ENCODE data around the gene ZFP36.

Gene ZFP36, protein sequence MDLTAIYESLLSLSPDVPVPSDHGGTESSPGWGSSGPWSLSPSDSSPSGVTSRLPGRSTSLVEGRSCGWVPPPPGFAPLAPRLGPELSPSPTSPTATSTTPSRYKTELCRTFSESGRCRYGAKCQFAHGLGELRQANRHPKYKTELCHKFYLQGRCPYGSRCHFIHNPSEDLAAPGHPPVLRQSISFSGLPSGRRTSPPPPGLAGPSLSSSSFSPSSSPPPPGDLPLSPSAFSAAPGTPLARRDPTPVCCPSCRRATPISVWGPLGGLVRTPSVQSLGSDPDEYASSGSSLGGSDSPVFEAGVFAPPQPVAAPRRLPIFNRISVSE

DNA sequence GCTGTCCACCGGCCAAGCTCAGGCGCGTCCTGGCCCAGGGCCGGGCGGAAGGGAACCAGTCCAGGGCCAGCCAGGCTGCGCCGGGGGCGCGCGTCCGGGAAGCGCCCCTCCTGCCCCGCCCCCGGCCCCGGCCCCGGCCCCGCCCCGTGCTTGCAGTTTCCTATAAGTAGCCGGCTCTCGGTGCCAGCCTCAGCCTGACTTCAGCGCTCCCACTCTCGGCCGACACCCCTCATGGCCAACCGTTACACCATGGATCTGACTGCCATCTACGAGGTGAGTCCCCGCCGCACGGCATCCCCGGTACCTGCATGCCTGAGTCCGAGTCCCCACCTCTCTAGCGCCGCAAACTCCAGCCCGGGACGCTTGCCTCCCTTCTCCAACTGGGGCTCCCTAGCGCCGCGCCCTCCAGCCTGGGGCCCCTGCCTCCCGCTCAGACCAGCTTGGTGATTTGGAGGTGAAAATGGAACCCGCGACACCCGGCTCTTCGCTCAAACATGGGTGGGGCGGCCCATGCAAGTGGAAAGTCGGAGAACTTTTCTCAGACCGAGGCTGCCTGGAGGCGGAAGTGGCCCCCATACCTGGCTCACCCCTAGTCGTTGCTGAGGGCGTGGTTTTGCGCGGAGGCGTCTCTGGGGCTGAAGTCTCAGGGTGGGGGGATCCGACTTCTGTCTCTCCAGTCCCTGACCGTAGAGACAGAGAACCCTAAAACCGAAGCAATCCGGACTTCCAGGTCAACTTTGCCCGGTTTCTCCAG, at the start of gene ZFP36:
Gene ZFP36, plus strand, starts transcription at position 192 of the 754 bp plus-strand sequence. Its CDS starts 58 bp downstream, at position 250.
- Histone ChIP-seq H3K4me2 (peak within 1 kb of the TSS; percentile 94 to 100 (median 98)), H3K4me1 (peaks cover 41 to 82% (median 57%) of the 10 kb centered on the region in 10 experiments), H3K4me3 (peak within 1 kb of the TSS; percentile 81 to 100 (median 98)), H3K27me3 (no peaks in the 10 kb centered on the region), H4K20me1 (peaks cover 23 to 28% (median 27%) of the 10 kb centered on the region in 11 experiments), H3K27ac (peak within 1 kb of the TSS; percentile 93 to 100 (median 99)), H3K9me3 (replicated peaks in 1 of 11) (peaks cover 0 to 18% (median 0%) of the 10 kb centered on the region in 11 experiments; a peak in 7 of 22 replicates), H3K36me3 (peaks cover 10 to 26% (median 20%) of the 10 kb centered on the region in 11 experiments), H3K9ac (peak within 1 kb of the TSS; percentile 95 to 100 (median 98))
- no peak for TF ChIP-seq Cebpa-rat (IDR thresholded peaks at IDR 0.05)

DNA sequence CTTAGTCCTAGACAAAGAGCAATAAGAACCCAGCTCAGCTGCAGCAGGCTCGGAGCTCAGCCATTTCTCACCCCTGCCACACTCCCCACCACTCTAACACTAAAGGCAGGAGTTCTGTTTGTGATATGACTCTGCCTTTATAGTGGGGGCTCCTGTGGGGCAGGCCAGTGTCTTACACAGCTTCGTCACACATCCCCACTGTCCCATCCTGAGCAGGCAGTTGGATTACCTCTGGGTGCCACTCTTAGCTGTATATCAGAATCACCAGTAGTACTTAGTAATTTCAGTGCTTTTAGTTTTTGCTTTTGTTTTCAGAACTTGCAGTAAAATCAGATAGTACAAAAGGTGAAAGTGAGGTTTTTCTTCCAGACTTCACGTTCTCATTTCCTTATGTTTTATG, 47.6 kb upstream of the ZFP36 start:
- H4K20me1 ChIP-seq = peaks cover 2 to 63% (median 40%) of the 10 kb centered on the region in 11 experiments; a peak in 19 of 22 replicates
- H3K4me2 ChIP-seq = no peak overlapping the region
- H3K4me1 ChIP-seq = peaks cover 15 to 38% (median 24%) of the 10 kb centered on the region in 10 experiments; a peak in 19 of 20 replicates
- peaks cover 87 to 100% (median 91%) of the 10 kb centered on the region in 11 experiments for H3K36me3 ChIP-seq
- H3K27me3 ChIP-seq = no peaks in the 10 kb centered on the region
- H3K9ac ChIP-seq = no peak overlapping the region; a peak in 1 of 22 replicates
- no peak for TF ChIP-seq Cebpa-rat (IDR thresholded peaks at IDR 0.05)
- H3K27ac ChIP-seq = no peak overlapping the region
- H3K9me3 ChIP-seq (replicated peaks in 1 of 11) = no peaks in the 10 kb centered on the region
- no peak overlapping the region for H3K4me3 ChIP-seq

DNA sequence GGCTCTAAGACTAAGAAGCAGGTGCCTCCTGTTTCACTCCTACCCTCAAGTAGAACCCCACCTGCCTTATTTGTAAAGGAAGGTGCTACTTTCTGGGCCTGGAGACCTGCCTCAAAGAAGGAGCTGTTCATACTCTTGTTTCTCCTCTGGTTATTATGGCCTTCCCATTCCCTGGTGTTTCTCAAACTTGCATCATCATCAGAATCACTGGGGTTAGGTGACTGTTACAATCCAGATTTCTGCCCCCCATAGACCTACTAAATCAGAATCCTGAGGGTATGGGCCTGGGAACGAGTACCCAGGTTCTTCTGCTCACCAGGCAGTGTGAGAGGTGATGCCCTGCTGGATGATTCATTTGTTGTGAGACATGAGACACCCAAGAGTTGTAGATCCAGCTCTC, 46.0 kb upstream of the ZFP36 start:
- no peaks in the 10 kb centered on the region for H3K9me3 ChIP-seq (replicated peaks in 1 of 11)
- H3K4me3 ChIP-seq = no peak overlapping the region
- H3K4me1 ChIP-seq = peaks cover 15 to 37% (median 33%) of the 10 kb centered on the region in 10 experiments; a peak in 19 of 20 replicates
- H3K36me3 ChIP-seq = peaks cover 81 to 100% (median 90%) of the 10 kb centered on the region in 11 experiments
- H3K9ac ChIP-seq = no peak overlapping the region
- no peak overlapping the region for H3K4me2 ChIP-seq
- peaks cover 0 to 62% (median 38%) of the 10 kb centered on the region in 11 experiments; a peak in 19 of 22 replicates for H4K20me1 ChIP-seq
- no peak for TF ChIP-seq Cebpa-rat (IDR thresholded peaks at IDR 0.05)
- no peak overlapping the region for H3K27ac ChIP-seq
- H3K27me3 ChIP-seq = no peaks in the 10 kb centered on the region

DNA sequence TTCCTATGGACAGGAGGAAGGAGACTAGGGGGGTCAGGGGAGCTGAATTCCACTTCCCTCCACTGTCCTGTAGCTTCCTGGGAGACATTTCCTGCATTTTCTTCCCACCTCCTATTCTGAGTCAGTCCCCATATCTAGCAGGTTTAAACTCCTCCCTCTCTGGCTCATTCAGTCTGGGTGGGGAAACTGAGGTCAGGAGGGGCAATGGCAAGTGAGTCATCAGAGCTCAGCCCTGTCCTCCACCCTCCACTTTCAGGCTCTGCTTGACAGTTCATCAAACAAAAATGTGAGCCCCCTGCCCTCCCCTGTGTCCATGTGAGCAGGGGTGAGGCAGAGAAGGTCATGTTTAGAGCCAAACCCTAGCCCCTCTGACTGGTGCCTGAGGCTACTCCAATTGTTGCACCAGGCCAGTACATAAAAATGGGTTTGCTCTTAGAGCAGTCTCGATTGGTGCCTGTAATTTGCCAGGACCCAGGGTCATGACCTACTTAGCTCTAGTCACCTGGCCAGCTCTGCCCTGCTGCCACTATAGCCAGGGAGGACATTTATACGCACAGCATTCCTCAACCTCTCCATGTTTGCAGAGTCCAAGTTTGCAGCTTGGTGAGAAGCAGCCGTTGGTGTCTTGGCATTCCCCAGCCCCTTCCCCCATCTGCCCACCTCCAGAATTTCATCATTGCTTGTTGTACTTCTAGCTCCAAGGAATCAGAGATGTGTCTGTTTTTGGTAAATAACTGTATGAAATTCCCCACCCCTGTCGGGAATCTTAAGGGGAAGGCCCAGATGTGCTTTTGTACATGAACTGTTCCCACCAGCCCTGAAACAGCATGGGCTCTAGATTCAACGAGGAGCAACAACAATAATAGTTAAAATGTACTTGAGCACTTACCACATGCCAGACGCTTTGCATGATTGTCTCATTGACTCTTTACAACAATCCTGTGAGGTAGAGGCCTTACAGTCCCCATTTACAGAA, 43.7 kb upstream of the ZFP36 start:
- H3K27me3 ChIP-seq = no peaks in the 10 kb centered on the region
- no peaks in the 10 kb centered on the region for H3K9me3 ChIP-seq (replicated peaks in 1 of 11)
- peaks cover 15 to 43% (median 31%) of the 10 kb centered on the region in 10 experiments; a peak in 19 of 20 replicates for H3K4me1 ChIP-seq
- peak overlapping the region in 5 of 11 experiments; percentile 39 to 70 (median 62); a peak in 9 of 22 replicates for H3K9ac ChIP-seq
- H4K20me1 ChIP-seq = peaks cover 0 to 52% (median 33%) of the 10 kb centered on the region in 11 experiments; a peak in 19 of 22 replicates
- H3K36me3 ChIP-seq = peaks cover 78 to 98% (median 89%) of the 10 kb centered on the region in 11 experiments
- H3K27ac ChIP-seq = peak overlapping the region in 6 of 11 experiments; percentile 17 to 66 (median 52); a peak in 10 of 22 replicates
- TF ChIP-seq Cebpa-rat (IDR thresholded peaks at IDR 0.05) = no peak
- no peak overlapping the region for H3K4me3 ChIP-seq
- peak overlapping the region in 9 of 11 experiments; percentile 36 to 73 (median 68); a peak in 18 of 22 replicates for H3K4me2 ChIP-seq

GRCh38 chr19:39363901-39364457, 42.7 kb upstream of the ZFP36 start:
- peak overlapping the region in 10 of 11 experiments; percentile 14 to 70 (median 40); a peak in 14 of 22 replicates for H3K9ac ChIP-seq
- peaks cover 0 to 51% (median 31%) of the 10 kb centered on the region in 11 experiments; a peak in 20 of 22 replicates for H4K20me1 ChIP-seq
- H3K4me1 ChIP-seq = peaks cover 15 to 43% (median 31%) of the 10 kb centered on the region in 10 experiments; a peak in 19 of 20 replicates
- peak overlapping the region in 9 of 11 experiments; percentile 36 to 73 (median 68); a peak in 17 of 22 replicates for H3K4me2 ChIP-seq
- peak overlapping the region in 8 of 11 experiments; percentile 12 to 66 (median 46); a peak in 12 of 22 replicates for H3K27ac ChIP-seq
- peaks cover 77 to 98% (median 87%) of the 10 kb centered on the region in 11 experiments for H3K36me3 ChIP-seq
- TF ChIP-seq Cebpa-rat (IDR thresholded peaks at IDR 0.05) = no peak
- no peaks in the 10 kb centered on the region for H3K27me3 ChIP-seq
- no peaks in the 10 kb centered on the region for H3K9me3 ChIP-seq (replicated peaks in 1 of 11)
- H3K4me3 ChIP-seq = no peak overlapping the region

DNA sequence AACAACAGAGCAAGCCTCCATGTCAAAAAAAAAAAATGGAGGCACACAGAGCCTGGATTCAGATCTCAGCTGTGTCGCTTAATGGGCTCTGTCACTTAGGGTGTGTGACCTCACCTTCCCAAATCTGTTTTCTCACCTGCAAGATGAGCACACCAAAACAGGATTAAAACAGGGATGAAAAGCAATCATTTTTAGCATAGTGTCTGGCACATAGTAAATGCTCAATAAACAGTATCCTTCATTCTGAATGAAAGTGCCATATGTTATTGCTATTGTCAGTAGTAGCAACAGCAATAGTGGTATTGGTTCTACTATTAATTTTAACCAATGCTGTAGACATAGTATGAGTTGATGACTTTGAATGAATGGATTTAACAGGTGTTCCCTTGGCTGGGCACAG, 41.1 kb upstream of the ZFP36 start:
- Histone ChIP-seq H3K9ac (no peak overlapping the region), H4K20me1 (peaks cover 0 to 60% (median 38%) of the 10 kb centered on the region in 11 experiments; a peak in 20 of 22 replicates), H3K36me3 (peaks cover 77 to 98% (median 88%) of the 10 kb centered on the region in 11 experiments), H3K9me3 (replicated peaks in 1 of 11) (no peaks in the 10 kb centered on the region), H3K4me2 (no peak overlapping the region), H3K27me3 (no peaks in the 10 kb centered on the region), H3K4me1 (peaks cover 15 to 43% (median 31%) of the 10 kb centered on the region in 10 experiments; a peak in 19 of 20 replicates), H3K4me3 (no peak overlapping the region), H3K27ac (no peak overlapping the region)
- TF ChIP-seq Cebpa-rat (IDR thresholded peaks at IDR 0.05) = no peak

- Histone ChIP-seq H3K4me3 (no peak overlapping the region), H3K27ac (no peak overlapping the region), H3K4me2 (no peak overlapping the region), H3K36me3 (peaks cover 88 to 100% (median 94%) of the 10 kb centered on the region in 11 experiments), H3K9ac (no peak overlapping the region), H3K4me1 (peaks cover 0 to 18% (median 6%) of the 10 kb centered on the region in 10 experiments; a peak in 15 of 20 replicates), H3K9me3 (replicated peaks in 1 of 11) (no peaks in the 10 kb centered on the region), H3K27me3 (no peaks in the 10 kb centered on the region), H4K20me1 (peaks cover 0 to 49% (median 21%) of the 10 kb centered on the region in 11 experiments; a peak in 18 of 22 replicates)
- no peak for TF ChIP-seq Cebpa-rat (IDR thresholded peaks at IDR 0.05)
Measured at GRCh38 chr19:39369200-39369599, 37.4 kb upstream of the ZFP36 start.

Data from BLaER1 treated with 17β-estradiol and CSF1 and Interleukin-3, amounts not matched to agents 10 nM and 100 nM (cell line).